A172 (cell line): ENCODE measurements around the gene TPSB2. TPM values are rescaled to one million over a fixed set of nuclear protein-coding genes. Genes with fewer than 3 reads are reported as not detected.
"Not testable (repeated sequence)": the region's sequence is repeated elsewhere in the genome, so short reads cannot be mapped to it uniquely, and the experiment has no call there.

ENCODE experiments used
- DNase-seq: peaks from one replicate; pipeline ENCODE4 v3.0.0-alpha.2; 2015; ENCODE audit warnings: low spot score
- total RNA-seq: library from RNA; depleted of rRNA; stranded (reverse); fragments of >200 nt; shearing (Covaris generic); gene quantifications from 2 replicates; pipeline ENCODE4 v1.2.3, GENCODE V29; 2014; rRNA removed

TPSB2 gene
- total RNA-seq = 1.1 TPM in 1 of 2 replicates, not detected in the other

GRCh38 chr16:1230084-1230470, at the start of gene TPSB2:
TPSB2 (minus strand) TSS chr16:1230184; CDS start chr16:1229951, 233 bp downstream.
- not testable (repeated sequence) for DNase-seq

- no peak for DNase-seq
These were observed 49.3 kb upstream of the TPSB2 start for GRCh38 chr16:1279081-1279944.

- DNase-seq = no peak
These were observed 48.5 kb upstream of the TPSB2 start for GRCh38 chr16:1278477-1278876.

DNA sequence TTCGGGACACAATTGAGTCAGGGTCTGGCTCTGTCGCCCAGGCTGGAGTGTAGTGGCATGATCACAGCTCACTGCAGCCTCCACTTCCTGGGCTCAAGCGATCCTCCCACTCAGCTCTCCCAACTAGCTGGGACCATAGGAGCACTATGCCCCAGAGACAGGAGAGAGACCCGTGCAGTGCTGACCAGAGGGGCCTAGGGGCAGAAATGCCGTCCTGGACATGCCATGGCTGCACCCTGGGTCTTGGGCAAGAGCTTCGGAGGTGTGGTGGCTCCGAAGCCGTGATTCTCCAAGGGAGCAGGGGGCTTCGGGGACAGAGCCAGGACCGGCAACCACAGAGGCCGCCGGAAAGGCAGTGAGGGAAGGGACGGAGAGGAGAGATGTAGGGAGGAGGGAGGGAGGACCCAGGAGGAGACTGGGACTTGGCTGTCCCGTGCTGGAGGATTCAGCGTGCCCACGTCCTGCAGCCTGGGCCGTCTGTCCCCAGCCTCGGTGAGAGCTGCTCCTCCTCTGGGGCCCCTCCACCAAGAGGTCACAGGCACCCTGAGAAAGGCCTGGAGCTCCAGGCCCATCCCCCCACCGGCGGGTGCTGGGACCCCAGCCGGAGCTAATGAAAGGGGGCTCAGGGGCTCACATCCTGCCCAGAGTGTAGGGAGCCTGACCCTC, 47.8 kb upstream of the TPSB2 start:
- DNase-seq = no peak

- no peak for DNase-seq
These were observed 47.2 kb upstream of the TPSB2 start for GRCh38 chr16:1277151-1277598.

- no peak for DNase-seq
These were observed 46.5 kb upstream of the TPSB2 start for GRCh38 chr16:1276580-1276878.

GRCh38 chr16:1275791-1276579, 46.0 kb upstream of the TPSB2 start:
- DNase-seq = no peak

- DNase-seq = no peak
These were observed 44.8 kb upstream of the TPSB2 start for GRCh38 chr16:1274767-1275166.

DNA sequence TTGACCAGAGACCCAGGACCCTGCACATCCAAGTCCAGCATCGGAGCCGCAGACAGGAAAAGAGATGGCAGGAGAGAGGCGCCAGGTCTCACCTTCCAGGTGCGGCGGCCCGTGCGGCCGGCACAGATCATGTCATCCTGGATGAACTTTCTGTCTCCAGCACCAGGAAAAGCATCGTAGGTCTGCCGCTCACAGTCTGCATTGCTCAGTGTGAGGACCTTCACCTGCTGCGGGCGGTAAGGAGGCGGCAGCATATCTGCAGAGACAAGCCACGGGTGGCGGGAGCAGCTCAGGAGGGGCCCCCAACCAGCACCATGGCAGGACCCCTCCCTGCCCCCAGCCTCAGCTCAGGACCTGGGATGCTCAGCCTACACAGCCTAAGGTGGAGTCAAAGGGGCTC, 43.8 kb upstream of the TPSB2 start:
- no peak for DNase-seq

- no peak for DNase-seq
These were observed 42.6 kb upstream of the TPSB2 start for GRCh38 chr16:1272453-1273198.

DNA sequence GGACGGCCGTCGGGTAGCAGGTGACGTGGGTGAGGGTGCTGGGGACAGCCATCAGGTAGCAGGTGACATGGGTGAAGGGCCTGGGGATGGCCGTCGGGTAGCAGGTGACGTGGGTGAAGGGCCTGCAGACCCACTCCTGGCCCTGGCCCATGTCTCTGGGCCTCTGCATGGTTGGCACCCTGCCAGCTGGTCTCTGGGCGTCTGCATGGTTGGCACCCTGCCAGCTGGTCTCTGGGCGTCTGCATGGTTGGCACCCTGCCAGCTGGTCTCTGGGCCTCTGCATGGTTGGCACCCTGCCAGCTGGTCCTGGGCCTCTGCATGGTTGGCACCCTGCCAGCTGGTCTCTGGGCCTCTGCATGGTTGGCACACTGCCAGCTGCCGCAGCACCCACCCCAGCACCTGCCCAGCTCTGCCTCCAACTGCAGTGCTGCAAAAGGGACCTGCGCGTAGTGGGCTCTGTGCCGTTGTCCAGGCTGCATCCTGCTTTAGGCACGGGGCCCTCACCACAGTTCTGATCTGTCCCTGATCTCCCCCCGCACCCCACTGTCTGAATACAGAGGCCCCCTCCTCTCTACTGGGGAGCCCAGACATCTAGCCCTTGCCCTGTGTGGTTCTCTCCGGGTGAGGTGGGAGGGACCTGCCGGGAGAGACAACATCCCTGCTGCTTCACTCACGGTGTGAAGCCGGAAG, 41.9 kb upstream of the TPSB2 start:
- not testable (repeated sequence) for DNase-seq

DNA sequence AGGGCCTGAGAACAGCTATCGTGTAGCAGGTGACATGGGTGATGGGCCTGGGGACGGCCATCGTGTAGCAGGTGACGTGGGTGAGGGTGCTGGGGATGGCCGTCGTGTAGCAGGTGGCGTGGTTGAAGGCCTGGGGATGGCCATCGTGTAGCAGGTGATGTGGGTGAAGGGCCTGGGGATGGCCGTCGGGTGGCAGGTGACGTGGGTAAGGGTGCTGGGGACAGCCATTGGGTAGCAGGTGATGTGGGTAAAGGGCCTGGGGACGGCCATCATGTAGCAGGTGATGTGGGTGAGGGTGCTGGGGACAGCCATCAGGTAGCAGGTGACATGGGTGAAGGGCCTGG, 41.4 kb upstream of the TPSB2 start:
- no peak for DNase-seq

- not testable (repeated sequence) for DNase-seq
These were observed 39.4 kb upstream of the TPSB2 start for GRCh38 chr16:1269418-1269817.

GRCh38 chr16:1265826-1266225, 35.8 kb upstream of the TPSB2 start:
- DNase-seq = no peak

- DNase-seq = no peak
These were observed 35.2 kb upstream of the TPSB2 start for GRCh38 chr16:1265090-1265630.

- no peak for DNase-seq
These were observed 34.5 kb upstream of the TPSB2 start for GRCh38 chr16:1264345-1265089.

GRCh38 chr16:1263591-1264344, 33.8 kb upstream of the TPSB2 start:
- DNase-seq = no peak

DNA sequence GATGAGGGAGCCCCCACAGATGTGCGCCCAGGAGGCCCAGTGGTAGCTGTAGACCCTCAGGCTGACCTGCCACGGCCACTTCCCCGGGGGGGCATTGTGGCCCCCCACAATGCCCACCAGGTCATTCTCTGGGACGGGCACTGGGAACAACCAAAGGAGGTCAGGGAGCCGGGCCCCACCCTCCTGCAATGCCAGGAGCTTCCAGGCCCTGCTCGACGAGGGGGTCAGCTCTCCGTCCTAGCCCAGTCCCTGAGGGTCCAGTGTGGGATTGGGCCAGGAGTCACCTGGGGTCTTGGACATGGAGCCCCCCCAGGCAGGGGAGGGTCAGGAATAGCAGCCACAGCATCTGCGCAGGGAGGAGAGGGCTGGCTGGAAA, 32.9 kb upstream of the TPSB2 start:
- DNase-seq = no peak

DNA sequence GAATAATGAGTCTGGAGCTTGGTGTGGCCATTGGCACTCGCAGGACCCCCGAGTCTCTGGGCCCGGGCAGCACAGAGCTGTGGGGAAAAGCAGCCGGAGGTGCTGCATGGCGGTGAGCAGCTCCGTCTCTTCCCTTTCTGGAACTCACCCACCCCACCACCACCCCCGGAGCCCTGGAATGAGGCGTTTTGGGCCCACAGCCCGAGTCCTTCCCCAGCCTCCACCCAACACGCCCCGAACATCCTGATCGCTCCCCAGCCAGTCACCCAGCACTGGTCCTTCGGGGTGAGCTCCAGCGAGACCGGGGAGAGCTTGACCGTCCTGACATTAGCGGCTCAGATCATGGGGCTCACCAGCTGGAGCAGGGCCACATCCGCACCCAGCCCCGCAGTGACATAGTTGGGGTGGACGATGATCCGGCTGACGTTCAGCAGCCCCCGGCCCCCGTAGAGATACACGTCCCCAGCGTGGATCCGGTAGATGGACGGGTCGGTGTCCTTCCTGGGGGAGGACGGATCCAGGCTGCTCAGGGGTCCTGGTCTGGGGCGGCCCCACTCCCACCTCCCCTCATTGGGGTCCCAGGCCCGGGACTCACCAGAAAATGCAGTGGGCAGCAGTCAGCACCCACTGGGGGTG, 32.3 kb upstream of the TPSB2 start:
- DNase-seq = no peak
